ENCODE data around the gene TXLNG. TPM values are rescaled to one million over a fixed set of nuclear protein-coding genes. Genes with fewer than 3 reads are reported as not detected.

Gene TXLNG
- total and polyA plus RNA-seq, 2 of the 4 experiments (the other 2 are of a cell fraction): 7.0 to 9.7 TPM

- intact Hi-C loops (cut with micrococcal nuclease): loop anchor here (1.0 kb wide), 1 partner anchor 9 kb away; no protein-coding TSS in a partner anchor
- no peak overlapping the region for H3K27ac ChIP-seq (ENCODE audit: insufficient read depth, low read length)
These were observed 15.2 kb upstream of the TXLNG start for GRCh38 chrX:16770970-16771482.

More at GRCh38 chrX:16770970-16771482, 15.2 kb upstream of the TXLNG start:
- Histone ChIP-seq H3K36me3 (ENCODE audit: control insufficient read depth, insufficient read depth, low read length) (no peaks in the 10 kb centered on the region), H3K4me1 (ENCODE audit: control insufficient read depth, insufficient read depth, low read length) (no peaks in the 10 kb centered on the region), H3K9me1 (ENCODE audit: insufficient read depth, low read length) (no peaks in the 10 kb centered on the region), H3K79me1 (ENCODE audit: low read depth in 1 of 2, low read length in 2 of 2) (no peaks in the 10 kb centered on the region), H3K23ac (ENCODE audit: low read depth, low read length) (no peak overlapping the region), H3K14ac (replicated peaks; ENCODE audit: low read depth, low read length) (no peak overlapping the region), H3K4me2 (ENCODE audit: low read depth, low read length) (no peak overlapping the region), H4K20me1 (ENCODE audit: insufficient read depth, low read length) (no peaks in the 10 kb centered on the region), H2BK20ac (ENCODE audit: low read depth, low read length) (no peak overlapping the region), H2AK9ac (replicated peaks; ENCODE audit: low read depth, low read length, poor library complexity) (no peak overlapping the region), H4K8ac (ENCODE audit: low read depth in 2 of 2, low read length in 2 of 2) (no peak overlapping the region), H2BK120ac (ENCODE audit: low read depth, low read length) (no peak overlapping the region), H3K9ac (ENCODE audit: low read depth, low read length) (no peak overlapping the region), H3K4ac (ENCODE audit: low read depth, low read length) (no peak overlapping the region), H3K56ac (ENCODE audit: extremely low read depth, insufficient read depth, low read length) (no peak overlapping the region), H4K91ac (ENCODE audit: insufficient read depth, low read depth, low read length) (no peak overlapping the region), H2BK15ac (ENCODE audit: low read depth, low read length) (no peak overlapping the region), H3K18ac (ENCODE audit: low read depth, low read length) (no peak overlapping the region), H2AFZ (replicated peaks; ENCODE audit: low read length, poor library complexity) (no peak overlapping the region), H2BK5ac (ENCODE audit: low read depth, low read length, poor library complexity, severe bottlenecking) (no peak overlapping the region), H3K27me3 (ENCODE audit: control insufficient read depth, insufficient read depth, low read length) (no peaks in the 10 kb centered on the region; the same call in 1 of the 2 replicates), H2AK5ac (ENCODE audit: low read depth, low read length) (no peak overlapping the region), H3K9me3 (ENCODE audit: control insufficient read depth, insufficient read depth, low read length) (no peaks in the 10 kb centered on the region), H3K4me3 (ENCODE audit: insufficient read depth, low read depth, low read length) (no peak overlapping the region), H4K5ac (ENCODE audit: low read depth, low read length) (no peak overlapping the region)
- POLR2A ChIA-PET (ENCODE audit: unreplicated experiment): interaction anchor here (0.6 kb wide), 1 partner anchor 1858 kb away, joined by 4 read pairs; no protein-coding TSS in a partner anchor
- DNase-seq (no peak), ATAC-seq (ENCODE audit: low read depth) (no peak)
- no TSS peak for BruUV-seq (replicated peaks)
- CTCF ChIA-PET: no interaction called here
- WGBS, 2 experiments (ENCODE audit: extremely low coverage in 2 of 2, insufficient read length in 1 of 2): no CpG with 5 or more reads among the region's 2 CpGs
- in situ Hi-C loops (cut with MboI; ENCODE audit: low sequenced_read_pairs) (no loop called here), dilution Hi-C loops (cut with HindIII; ENCODE audit: low sequenced_read_pairs, unreplicated experiment) (no loop called here)
- no peak for TF ChIP-seq CEBPB (IDR thresholded peaks at IDR 0.05; ENCODE audit: low read depth, low read length)
- no peak for TF ChIP-seq USF2 (IDR thresholded peaks at IDR 0.05; ENCODE audit: low read depth, low read length)
- no peak for TF ChIP-seq RAD21 (IDR thresholded peaks at IDR 0.05; ENCODE audit: low read length)
- TF ChIP-seq FOS (IDR thresholded peaks at IDR 0.05; ENCODE audit: low read depth, low read length): no peak

All from IMR-90 (cell line).